Globus pallidus (tissue), 1 donor: ENCODE results near the gene TFAP2E.
"Not testable (repeated sequence)": the region's sequence is repeated elsewhere in the genome, so short reads cannot be mapped to it uniquely, and the experiment has no call there.

Source experiments
- DNase-seq: peaks from one replicate; pipeline ENCODE4 v3.0.0-alpha.2; 2015; ENCODE audit warnings: low spot score

Gene TFAP2E

GRCh38 chr1:35574125-35574654 lies 1.1 kb downstream of the TFAP2E start:
- no peak for DNase-seq

GRCh38 chr1:35574655-35575415 lies 1.7 kb downstream of the TFAP2E start:
- DNase-seq, result no peak

GRCh38 chr1:35575416-35575958 lies 2.4 kb downstream of the TFAP2E start:
- no peak for DNase-seq

- no peak for DNase-seq
Measured at GRCh38 chr1:35576061-35576765, 3.1 kb downstream of the TFAP2E start.

- DNase-seq, result not testable (repeated sequence)
Measured at GRCh38 chr1:35576766-35577070, 3.6 kb downstream of the TFAP2E start.

- no peak for DNase-seq
Measured at GRCh38 chr1:35577071-35577998, 4.2 kb downstream of the TFAP2E start.

- DNase-seq, result no peak
Measured at GRCh38 chr1:35580949-35581388, 7.9 kb downstream of the TFAP2E start.

GRCh38 chr1:35581621-35582020 lies 8.5 kb downstream of the TFAP2E start:
- DNase-seq, result not testable (repeated sequence)

GRCh38 chr1:35585281-35585680 lies 12.2 kb downstream of the TFAP2E start:
- no peak for DNase-seq

GRCh38 chr1:35585805-35586204 lies 12.7 kb downstream of the TFAP2E start:
- DNase-seq, result not testable (repeated sequence)

- no peak for DNase-seq
Measured at GRCh38 chr1:35586808-35587207, 13.7 kb downstream of the TFAP2E start.

- DNase-seq, result no peak
Measured at GRCh38 chr1:35587736-35588135, 14.6 kb downstream of the TFAP2E start.

- no peak for DNase-seq
Measured at GRCh38 chr1:35588197-35588910, 15.2 kb downstream of the TFAP2E start.

- no peak for DNase-seq
Measured at GRCh38 chr1:35589516-35590427, 16.7 kb downstream of the TFAP2E start.

GRCh38 chr1:35590476-35591040 lies 17.4 kb downstream of the TFAP2E start:
- no peak for DNase-seq

GRCh38 chr1:35591211-35591610 lies 18.1 kb downstream of the TFAP2E start:
- DNase-seq, result no peak

- DNase-seq, result no peak
Measured at GRCh38 chr1:35592991-35593769, 20.1 kb downstream of the TFAP2E start.

- DNase-seq, result no peak
Measured at GRCh38 chr1:35594005-35594760, 21.1 kb downstream of the TFAP2E start.
